AG04449 (cell line): ENCODE data around the gene ZNF611.
A peak's percentile ranks its signal among the peaks of the same experiment; 100 is the strongest.
"Not testable (repeated sequence)": the region's sequence is repeated elsewhere in the genome, so short reads cannot be mapped to it uniquely, and the experiment has no call there.

Source experiments
- CTCF ChIA-PET: fragments of 350-600 bp; formaldehyde crosslinking; extraction: SDS; loops from one replicate; lab custom pipeline; 2021; ENCODE audit warnings: antibody characterized with exemption; lab: Yijun Ruan, JAX
- POLR2A ChIA-PET: fragments of 400-600, 350-600 bp; formaldehyde crosslinking; extraction: SDS; loops from one replicate; lab custom pipeline; 2020; ENCODE audit warnings: antibody characterized with exemption, inconsistent platforms; lab: Yijun Ruan, JAX
- DNase-seq: peaks from one replicate; pipeline ENCODE4 v3.0.0-alpha.2; 2010; ENCODE audit warnings: low read depth, low spot score
- H3K4me3 ChIP-seq: 2 replicates; pipeline ENCODE4 v1.5.1; 2011; ENCODE audit warnings: low read depth, mild to moderate bottlenecking, control low read depth, low read length
- TF ChIP-seq, protein P1 (sequence below): IDR thresholded peaks from one replicate; pipeline ENCODE4 v1.5.1; 2011; ENCODE audit warnings: mild to moderate bottlenecking, moderate library complexity, low read length, control low read depth, inconsistent platforms; ENCODE audit not compliant: insufficient read depth; ENCODE audit errors: missing control alignments

ZNF611 gene

GRCh38 chr19:52734893-52735661 lies at the start of gene ZNF611:
Gene ZNF611 (minus strand): TSS chr19:52735044. CDS start chr19:52715894, 19,150 bp downstream.
- POLR2A ChIA-PET = no interaction called here
- H3K4me3 ChIP-seq = peak within 1 kb of the TSS; percentile 74
- CTCF ChIA-PET = interaction anchor here (0.7 to 1.1 kb wide), 4 partner anchors 8 to 102 kb away, joined by 3 to 6 read pairs (median 4); no protein-coding TSS in a partner anchor
- peak; percentile 38 for DNase-seq
- TF ChIP-seq, protein P1, sequence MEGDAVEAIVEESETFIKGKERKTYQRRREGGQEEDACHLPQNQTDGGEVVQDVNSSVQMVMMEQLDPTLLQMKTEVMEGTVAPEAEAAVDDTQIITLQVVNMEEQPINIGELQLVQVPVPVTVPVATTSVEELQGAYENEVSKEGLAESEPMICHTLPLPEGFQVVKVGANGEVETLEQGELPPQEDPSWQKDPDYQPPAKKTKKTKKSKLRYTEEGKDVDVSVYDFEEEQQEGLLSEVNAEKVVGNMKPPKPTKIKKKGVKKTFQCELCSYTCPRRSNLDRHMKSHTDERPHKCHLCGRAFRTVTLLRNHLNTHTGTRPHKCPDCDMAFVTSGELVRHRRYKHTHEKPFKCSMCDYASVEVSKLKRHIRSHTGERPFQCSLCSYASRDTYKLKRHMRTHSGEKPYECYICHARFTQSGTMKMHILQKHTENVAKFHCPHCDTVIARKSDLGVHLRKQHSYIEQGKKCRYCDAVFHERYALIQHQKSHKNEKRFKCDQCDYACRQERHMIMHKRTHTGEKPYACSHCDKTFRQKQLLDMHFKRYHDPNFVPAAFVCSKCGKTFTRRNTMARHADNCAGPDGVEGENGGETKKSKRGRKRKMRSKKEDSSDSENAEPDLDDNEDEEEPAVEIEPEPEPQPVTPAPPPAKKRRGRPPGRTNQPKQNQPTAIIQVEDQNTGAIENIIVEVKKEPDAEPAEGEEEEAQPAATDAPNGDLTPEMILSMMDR = peak; percentile 86

DNA sequence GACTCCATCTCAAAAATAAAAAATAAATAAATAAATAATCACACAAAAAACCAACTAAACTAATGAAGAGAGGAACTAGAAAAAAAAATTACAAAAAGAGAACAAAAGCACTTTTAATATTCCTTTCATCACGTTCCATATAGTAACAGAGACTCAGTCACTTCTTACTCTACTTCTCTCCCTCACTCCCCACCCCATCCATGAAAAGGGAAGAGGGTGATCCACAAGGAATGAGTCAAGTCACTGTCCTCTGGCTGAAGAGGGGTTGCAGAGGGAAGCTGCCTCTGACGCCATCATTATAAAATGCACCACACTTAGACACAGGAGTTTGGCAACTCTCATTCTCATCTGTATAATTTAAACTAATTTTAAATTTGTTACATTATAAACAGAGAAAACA lies 48.0 kb upstream of the ZNF611 start:
- DNase-seq, POLR2A ChIA-PET, H3K4me3 ChIP-seq, CTCF ChIA-PET: not testable (repeated sequence)

GRCh38 chr19:52778811-52779210 lies 44.0 kb upstream of the ZNF611 start:
- TF ChIP-seq, protein P1 = no peak
- POLR2A ChIA-PET = no interaction called here
- DNase-seq = no peak
- H3K4me3 ChIP-seq = no peak overlapping the region
- CTCF ChIA-PET = no interaction called here

GRCh38 chr19:52756447-52756846 lies 21.6 kb upstream of the ZNF611 start:
- CTCF ChIA-PET, POLR2A ChIA-PET, DNase-seq, H3K4me3 ChIP-seq: not testable (repeated sequence)

- ChIA-PET POLR2A (no interaction called here), CTCF (interaction anchor here (1.2 kb wide), 1 partner anchor 501 kb away, joined by 4 read pairs; no protein-coding TSS in a partner anchor)
- H3K4me3 ChIP-seq = no peak overlapping the region
- no peak for DNase-seq
- TF ChIP-seq, protein P1 = no peak
Observed at GRCh38 chr19:52749780-52750179, 14.9 kb upstream of the ZNF611 start.

DNA sequence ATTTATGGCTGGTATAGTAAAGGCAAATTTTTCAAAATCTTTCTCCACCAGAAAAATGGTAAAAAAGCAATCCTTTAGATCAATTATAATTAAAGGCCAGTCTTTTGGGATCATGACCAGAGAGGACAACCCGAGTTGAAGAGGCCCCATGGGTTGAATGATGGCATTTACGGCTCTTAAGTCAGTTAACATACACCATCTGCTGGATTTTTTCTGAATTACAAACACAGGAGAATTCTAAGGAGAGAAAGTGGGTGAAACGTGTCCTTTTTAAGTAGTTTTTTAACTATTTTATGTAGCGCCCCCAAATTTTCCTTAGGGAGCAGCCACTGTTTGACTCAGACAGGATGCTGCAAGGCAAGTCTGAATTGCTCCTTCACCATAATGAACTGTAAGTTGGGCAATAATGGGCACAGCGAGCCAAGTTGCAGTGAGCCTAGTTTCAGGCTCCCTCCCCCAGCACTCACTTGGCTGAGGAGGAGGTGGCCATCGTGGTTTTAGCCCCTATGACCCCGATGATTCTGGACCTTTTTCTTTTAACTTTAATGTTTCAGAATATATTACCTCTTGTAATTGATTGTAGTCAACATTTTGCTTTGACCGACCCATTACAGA lies 13.6 kb upstream of the ZNF611 start:
- DNase-seq = no peak
- ChIA-PET CTCF (interaction anchor here (0.8 to 1.2 kb wide), 2 partner anchors 13 to 500 kb away, joined by 4 read pairs; no protein-coding TSS in a partner anchor), POLR2A (no interaction called here)
- TF ChIP-seq, protein P1 = no peak
- no peak overlapping the region for H3K4me3 ChIP-seq

GRCh38 chr19:52745919-52746318 lies 11.1 kb upstream of the ZNF611 start:
- DNase-seq, POLR2A ChIA-PET, H3K4me3 ChIP-seq: not testable (repeated sequence)
- CTCF ChIA-PET = interaction anchor here (1.4 kb wide), 1 partner anchor 10 kb away, joined by 6 read pairs; no protein-coding TSS in a partner anchor
